Caki2 (cell line): ENCODE data around the gene ARFGAP3. TPM values are rescaled to one million over a fixed set of nuclear protein-coding genes. Genes with fewer than 3 reads are reported as not detected.
A peak's percentile ranks its signal among the peaks of the same experiment; 100 is the strongest.

ENCODE experiments used
- DNase-seq: peaks from one replicate; pipeline ENCODE4 v3.0.0-alpha.2; 2015; ENCODE audit warnings: low read depth
- in situ Hi-C: cut with HindIII; loops from 2 replicates; pipeline ENCODE4 v1.10.0; 2016; ENCODE audit warnings: low sequenced_read_pairs, low pct_unique_long_range_greater_than_20kb, mixed read lengths
- total RNA-seq: library from RNA; depleted of rRNA; stranded (reverse); fragments of >200 nt; shearing (Covaris generic); gene quantifications from 2 replicates; pipeline ENCODE4 v1.2.3, GENCODE V29; 2014; ENCODE audit warnings: low replicate concordance

Gene ARFGAP3
- total RNA-seq, 1 experiment from 2014 or later = 29.8 TPM

DNA sequence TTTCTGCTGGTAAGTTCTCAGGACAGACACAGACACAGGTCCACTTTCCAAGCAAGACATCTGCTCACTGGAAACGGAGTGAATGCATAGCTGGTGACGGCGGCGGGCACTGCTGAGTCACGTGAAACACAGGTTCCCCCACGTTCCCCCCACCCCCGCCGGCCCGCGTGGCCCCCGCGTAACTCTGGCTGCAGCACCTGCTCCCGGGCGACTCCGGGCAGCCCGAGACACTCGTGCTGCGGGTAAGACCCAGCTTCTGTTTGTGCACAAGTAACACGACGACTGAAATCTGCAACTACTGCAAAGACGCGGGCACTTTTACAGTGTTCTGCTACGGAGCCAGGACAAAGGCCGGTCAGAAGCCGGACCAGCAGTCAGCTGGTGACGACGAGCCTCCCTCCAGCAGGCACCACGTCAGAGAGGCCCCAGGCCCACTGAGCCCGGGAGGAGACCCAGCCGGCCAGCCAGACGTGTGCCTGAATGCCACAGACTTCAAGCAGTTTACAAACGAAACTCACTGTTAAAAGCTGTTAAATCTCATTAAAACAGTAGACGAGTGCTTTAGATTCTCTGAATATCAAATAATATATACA is 12.9 kb upstream of the ARFGAP3 start:
- in situ Hi-C loops = no loop called here
- DNase-seq = no peak

DNA sequence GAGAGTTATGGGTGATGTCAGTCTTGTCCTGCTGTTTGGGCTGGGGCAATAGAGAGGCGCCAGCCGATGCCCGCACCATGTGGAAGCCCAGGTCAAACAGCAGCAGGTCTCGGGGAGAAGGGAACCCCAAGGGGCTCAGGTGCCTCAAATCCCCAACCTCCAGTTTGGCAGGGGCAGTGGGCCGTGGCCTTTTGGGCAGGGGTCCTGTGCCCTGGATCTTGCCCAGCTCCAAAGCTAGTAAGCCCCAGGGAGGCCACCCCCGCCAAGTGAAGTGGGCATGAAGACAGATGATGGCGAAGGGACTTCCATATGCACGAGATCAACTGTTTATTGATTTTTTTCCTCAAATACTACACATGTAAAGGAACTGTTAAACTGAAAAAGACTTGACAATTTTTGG is 12.4 kb upstream of the ARFGAP3 start:
- DNase-seq = no peak
- in situ Hi-C loops = no loop called here

DNA sequence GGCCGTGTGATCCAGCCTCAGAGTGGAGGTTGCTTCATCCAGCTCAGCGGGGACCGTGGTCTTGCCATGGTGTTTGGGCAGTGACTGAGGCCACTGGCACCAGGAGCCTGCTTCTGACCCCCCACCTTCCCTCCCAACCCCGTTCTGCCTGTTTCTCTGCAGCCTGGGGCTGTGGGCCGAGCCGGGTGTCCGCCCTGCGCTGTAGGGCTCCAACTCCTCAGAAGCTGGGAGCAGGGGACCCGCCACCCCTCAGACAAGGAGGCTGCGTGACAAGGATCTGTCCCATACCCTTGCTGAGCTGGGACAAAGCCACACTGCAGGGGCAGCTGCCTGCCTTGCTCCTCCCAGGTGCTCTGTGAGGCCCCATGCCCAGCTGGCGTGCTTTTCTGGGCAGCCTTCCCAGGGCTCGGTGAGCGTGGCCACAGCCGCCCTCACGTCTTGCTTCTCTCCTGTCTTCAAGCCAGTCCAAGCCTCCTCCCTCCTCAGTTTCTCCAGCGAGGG is 11.7 kb upstream of the ARFGAP3 start:
- in situ Hi-C loops = no loop called here
- DNase-seq = no peak

DNA sequence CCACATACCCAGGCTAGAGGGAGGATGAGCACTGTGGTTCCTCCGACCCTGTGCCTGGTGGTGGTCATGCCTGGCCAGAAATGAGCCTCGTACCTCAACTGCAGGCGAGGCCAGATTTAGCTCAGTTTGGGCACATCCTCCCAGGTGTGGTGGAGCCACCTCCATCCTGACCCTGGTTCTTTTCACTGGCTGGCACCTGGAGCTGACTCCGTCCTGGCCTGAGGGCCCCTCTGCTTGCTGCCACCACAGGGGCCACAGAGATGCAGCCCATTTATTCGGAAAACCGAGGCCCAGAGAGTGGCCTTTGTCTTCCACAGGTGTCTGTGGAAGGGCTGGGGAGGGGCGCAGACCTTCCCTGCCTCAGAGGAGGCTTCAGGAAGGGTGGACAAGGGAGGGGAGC is 9.0 kb upstream of the ARFGAP3 start:
- in situ Hi-C loops = no loop called here
- DNase-seq = no peak

DNA sequence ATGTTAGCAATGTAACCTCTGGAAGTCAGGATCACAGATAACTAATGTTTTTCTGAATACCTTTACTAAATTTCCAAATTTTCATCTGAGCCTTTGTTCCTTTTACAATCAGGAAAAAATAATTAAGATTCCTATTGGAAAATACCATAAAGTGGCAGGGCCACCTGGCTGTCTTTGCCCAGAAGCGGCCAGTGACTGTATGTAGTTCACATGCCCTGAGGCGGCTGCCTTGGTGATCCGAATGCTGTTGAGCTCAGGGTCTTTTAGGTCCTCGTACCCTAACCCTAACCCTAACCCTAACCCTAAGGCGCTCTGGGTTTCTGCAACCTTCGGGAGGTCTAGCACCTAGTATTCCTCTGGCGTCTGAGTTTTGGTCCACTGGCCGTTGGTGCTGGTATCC is 8.5 kb upstream of the ARFGAP3 start:
- DNase-seq = peak; percentile 39
- in situ Hi-C loops = no loop called here

DNA sequence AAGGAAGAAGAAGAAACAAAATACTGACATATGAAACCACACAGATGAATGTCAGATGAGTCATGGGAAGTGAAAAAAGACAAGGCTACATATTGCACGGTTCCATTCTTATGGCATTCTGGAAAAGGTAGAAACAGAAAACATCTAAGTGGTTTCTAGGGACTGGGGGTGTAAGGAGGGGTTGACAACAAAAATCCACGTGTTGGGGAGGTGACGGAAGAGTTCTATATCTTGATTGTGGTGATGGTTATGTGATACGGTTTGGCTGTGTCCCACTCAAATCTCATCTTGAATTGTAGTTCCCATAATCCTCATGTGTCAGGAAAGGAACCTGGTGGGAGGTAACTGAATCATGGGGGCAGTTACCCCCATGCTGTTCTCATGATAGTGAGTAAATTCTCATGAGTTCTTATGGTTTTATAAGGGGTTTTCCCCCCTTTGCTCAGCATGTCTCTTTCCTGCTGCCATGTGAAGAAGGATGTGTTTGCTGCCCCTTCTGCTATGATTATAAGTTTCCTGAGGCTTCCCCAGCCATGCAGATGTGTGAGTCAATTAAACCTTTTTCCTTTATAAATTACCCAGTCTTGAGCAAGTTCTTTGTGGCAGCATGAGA is 6.4 kb upstream of the ARFGAP3 start:
- DNase-seq = peak; percentile 95
- in situ Hi-C loops = no loop called here

DNA sequence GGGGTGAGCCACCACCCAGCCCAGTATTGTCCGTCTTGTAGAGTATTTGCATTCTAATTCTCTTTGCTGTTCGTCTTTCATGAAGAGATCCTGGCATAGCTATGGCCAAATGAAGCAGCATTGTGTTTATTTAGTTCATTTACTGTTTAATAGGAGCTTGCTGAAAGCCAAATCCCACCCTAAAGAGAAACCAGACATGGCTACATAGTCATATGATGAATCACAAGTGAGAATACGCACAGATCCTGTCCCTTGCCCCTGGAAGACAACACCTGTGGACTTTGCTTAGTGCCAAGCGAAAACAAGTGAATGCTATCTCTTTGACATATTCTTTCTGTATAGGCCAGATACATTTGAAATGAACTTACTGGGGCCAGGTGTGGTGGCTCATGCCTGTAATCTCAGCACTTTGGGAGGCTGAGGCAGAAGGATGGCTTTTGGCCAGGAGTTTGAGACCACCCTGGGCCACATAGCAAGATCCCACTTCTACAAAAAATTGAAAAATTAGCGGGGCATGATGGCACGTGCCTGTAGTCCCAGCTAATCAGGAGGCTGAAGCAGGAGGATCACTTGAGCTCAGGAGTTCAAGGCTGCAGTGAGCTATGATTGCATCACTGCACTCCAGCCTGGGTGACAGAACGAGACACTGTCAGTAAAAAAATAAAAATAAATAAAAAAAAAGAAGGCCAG is 5.1 kb upstream of the ARFGAP3 start:
- DNase-seq = no peak
- in situ Hi-C loops = no loop called here

DNA sequence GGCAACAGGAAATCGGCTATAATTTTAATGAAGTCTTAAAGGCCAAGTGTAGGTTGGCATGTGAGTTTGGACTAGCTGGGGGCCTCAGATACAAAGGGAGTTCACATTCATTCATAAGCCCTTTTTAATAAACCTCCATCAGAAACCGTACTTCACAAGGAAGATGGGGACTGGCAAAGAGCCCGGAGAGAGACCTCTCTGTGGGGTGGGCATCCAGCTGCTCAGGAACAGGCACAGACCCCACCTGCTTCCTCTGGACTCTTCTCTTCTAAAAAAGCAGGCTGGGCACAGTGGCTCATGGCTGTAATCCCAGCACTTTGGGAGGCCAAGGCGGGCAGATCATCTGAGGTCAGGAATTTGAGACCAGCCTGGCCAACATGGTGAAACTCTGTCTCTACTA is 3.9 kb upstream of the ARFGAP3 start:
- DNase-seq = no peak
- in situ Hi-C loops = no loop called here

DNA sequence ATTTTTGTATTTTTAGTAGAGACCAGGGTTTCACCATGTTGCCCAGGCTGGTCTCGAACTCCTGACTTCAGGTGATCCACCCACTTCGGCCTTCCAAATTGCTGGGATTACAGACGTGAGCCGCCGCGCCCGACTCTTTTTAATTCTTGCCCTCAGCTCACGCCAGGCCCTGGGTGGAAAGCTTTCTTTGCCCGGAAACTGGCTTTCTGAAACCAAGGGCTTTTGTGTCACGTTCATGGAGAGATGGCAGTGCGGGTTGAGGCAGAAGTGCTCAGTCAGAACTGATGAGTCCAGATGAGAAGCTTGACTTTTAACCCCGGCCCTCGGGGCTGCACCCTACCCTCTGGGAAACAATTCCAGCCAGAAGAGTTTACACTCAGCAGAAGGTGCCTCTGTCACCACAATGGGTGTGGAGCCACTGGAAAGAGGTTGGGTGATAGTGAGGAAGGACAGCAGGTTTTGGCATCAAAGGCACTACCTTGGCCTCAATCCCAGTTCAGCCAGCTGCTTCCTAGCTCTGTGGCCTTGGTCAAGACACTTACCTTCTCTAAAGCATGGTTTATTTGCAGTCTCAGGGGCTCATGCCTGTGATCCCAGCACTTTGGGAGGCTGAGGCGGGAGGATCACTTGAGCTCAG is 890 bp upstream of the ARFGAP3 start:
- no peak for DNase-seq
- in situ Hi-C loops = no loop called here

DNA sequence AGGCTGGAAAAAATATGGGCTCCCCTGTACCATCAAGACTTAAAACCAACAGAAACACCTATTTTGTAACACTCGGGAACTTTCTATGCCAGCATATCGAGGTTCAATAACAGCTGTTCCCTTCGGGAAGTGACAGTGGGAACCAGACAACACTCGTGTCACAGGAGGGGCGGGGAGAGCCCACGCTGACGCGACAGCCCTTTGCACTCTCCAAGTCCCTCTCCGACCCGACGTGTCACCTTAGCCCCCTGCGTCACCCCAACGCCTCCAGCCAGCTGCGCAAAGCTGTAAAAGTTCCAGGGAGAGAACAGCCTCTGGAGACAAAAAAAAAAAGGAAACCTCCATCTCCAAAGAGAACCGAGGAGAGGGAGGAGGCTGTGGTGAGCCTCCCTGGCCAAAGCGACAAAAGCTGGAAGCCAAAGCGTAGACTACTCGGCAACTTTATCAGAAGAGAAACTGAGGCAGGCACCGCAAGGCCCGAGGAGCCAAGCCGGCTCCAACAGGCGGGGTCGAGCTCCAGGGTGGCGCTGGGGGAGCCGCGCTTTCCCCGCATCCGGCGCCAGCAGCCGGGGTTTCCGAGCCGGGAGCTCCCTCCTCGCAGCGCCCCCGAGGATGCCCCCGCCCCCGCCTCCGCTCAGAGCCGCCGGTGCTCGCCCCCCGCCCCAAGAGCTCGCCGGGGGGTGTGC is 751 bp downstream of the ARFGAP3 start:
- DNase-seq = peak; percentile 48
- in situ Hi-C loops = no loop called here

DNA sequence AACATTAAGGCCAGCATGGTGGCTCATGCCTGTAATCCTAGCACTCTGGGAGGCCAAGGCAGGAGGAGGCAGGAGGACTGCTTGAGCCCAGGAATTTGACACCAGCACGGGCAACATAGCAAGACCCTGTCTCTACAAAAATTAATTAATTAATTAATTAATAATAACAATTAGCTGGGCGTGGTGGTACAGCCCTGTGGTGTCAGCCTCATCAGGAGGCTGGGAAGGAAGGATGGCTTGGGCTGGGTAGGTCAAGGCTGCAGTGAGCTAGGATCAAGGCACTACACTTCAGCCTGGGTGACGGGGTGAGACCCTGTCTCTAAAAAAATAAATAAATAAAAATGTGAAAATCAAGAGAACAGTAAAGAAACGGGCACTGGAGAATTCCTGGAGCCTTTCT is 1.4 kb downstream of the ARFGAP3 start:
- in situ Hi-C loops = no loop called here
- no peak for DNase-seq

DNA sequence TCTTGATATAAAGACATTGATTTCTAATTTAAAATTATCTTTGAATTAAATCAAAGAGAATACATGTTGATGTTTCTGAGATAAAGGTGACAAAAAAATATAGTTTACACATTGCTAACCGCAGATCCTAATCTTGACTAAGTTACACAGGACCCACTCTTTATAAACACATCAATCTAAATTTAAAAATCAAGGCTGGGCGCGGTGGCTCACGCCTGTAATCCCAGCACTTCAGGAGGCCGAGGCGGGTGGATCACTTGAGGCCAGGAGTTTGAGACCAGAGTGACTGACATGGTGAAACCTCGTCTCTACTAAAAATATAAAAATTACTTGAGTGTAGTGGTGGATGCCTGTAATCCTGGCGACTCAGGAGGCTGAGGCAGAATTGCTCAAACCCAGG is 1.9 kb downstream of the ARFGAP3 start:
- in situ Hi-C loops = no loop called here
- DNase-seq = no peak

DNA sequence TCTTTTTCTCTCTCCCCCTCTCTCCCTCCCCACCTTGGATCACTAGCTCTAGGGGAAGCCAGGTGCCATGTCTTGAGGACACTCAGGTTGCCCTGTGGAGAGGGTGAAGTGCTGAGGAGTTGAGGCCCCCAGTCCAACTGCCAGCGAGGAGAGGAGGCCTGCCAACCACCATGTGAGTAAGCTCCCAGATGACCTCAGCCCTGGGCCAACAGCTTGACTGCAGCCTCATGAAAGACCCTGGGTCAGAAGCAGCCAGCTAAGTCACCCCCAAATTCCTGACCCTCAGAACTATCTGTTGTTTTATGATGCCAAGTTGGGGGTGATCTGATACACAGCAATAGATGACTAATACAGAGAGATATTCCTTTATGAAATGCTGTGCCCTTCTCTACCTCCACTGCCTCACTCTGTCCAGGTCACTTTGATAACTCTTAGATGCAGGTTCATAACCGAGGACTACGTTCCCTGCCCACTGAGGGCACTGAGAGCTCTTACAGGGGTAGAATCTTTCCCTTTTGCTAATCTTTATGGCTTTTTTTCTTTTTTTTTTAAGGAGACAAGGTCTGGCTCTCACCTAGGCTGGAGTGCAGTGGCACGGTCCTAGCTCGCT is 8.0 kb downstream of the ARFGAP3 start:
- in situ Hi-C loops = no loop called here

DNA sequence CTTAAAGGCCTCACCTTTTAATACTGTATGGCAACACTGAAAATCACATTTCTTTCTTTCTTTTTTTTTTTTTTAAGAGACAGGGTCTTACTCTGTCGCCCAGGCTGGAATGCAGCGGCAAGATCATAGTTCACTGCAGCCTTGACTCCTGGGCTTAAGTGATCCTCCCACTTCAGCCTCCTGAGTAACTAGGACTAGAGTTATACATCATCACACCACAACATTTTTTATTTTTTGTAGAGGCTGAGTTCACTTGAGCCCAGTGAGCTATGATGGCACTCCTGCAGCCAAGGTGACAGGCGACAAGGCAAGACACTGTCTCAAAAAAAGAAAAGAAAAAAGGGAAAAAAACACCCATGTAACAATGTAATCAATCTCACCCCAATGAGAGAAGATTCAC is 10.0 kb downstream of the ARFGAP3 start:
- no peak for DNase-seq
- in situ Hi-C loops = no loop called here

More for the DNA sequence above, 8.0 kb downstream of the ARFGAP3 start:
- DNase-seq = no peak

DNA sequence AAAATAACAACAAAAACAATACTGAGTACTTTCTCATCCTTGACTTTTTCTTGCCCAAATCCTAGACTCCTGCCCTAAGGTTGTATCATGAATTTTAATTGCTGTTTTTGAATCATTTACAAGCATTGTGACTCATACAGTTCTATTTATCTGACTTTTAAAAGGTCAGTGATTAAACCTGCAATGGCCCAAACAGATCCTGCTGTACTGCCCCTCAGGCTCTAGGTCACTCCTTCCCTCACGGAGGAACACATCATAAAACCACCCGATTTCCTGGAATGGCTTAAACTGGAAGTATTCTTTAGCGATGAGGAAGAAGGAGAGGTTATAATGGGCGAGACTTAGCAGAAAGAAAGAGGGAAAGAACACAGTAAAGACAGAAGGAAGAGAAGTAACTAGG is 12.3 kb downstream of the ARFGAP3 start:
- in situ Hi-C loops = no loop called here
- peak; percentile 85 for DNase-seq

DNA sequence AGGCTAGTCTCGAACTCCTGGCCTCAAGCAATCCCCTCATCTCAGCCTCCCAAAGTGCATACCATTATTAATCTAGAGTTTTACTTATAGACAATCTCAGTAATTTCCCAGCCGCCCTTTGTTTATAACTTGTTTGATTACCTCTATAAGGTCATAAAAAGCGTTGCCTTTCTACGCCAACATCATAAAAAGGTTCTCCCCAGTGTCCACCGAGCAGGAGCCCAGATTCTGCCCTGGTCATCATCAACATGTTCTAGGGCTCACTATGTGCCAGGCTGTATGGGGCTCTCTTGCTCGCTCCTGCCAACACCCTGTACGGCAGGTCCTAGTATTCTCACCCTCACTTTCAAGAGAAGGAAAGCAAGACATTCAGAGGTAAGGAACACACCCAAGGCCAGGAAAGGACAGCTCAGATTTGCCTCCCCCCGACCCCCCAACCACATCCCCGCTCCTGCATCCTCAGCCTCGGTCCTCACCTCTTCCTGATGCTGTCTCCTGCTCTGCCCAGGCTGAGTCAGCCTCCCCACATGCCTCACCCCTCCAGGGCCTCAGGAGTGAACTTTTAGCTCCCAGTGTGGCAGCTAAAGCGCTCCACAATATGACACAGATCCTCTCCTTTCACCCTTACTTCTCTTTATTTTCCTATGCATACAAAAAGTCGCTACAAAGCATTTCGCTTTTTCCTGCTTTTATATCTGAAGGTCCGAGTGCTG is 14.3 kb downstream of the ARFGAP3 start:
- DNase-seq = no peak
- in situ Hi-C loops = no loop called here

DNA sequence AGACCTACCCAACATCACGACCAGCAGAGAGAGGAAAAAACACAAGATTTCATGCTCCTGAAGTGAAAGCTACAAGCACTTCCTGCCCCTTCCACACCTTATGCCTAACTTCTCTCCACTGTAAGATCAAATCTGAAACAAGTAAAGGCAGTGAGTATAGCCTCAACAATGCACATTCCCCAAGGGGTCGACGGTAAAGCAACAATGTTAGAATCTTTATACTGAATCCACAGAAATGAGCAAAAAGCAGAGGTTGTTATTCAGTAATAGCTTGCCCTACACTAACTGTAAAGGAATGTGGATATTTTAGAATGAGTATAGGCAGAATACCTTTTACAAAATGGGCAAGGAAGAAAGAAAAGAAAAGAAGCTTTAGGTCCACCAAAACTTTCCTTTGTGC is 15.6 kb downstream of the ARFGAP3 start:
- no peak for DNase-seq
- in situ Hi-C loops = no loop called here

DNA sequence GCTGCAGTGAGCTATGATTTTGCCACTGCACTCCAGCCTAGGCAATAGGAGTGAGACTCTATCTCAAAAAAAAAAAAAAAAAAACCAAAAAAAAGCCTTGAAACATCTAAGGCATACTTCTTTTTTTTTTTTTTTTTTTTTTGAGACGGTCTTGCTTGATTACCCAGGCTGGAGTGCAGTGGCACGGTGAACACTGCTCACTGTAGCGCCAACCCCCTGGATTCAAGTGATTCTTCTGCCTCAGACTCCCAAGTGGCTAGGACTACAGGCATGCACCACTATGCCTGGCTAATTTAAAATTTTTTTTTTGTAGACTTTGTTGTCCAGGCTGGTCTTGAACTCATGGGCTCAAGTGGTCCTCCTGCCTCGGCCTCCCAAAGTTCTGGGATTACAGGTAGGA is 19.5 kb downstream of the ARFGAP3 start:
- DNase-seq = no peak
- in situ Hi-C loops = no loop called here
